Measurements from ENCODE around the gene CPLX4.

Gene CPLX4

GRCh38 chr18:59318460-59319050 is at the start of gene CPLX4:
CPLX4 (minus strand) TSS chr18:59318649; CDS start chr18:59318462, 187 bp downstream.
- no peak for DNase-seq (ENCODE audit: low read depth in 2 of 2)

DNA sequence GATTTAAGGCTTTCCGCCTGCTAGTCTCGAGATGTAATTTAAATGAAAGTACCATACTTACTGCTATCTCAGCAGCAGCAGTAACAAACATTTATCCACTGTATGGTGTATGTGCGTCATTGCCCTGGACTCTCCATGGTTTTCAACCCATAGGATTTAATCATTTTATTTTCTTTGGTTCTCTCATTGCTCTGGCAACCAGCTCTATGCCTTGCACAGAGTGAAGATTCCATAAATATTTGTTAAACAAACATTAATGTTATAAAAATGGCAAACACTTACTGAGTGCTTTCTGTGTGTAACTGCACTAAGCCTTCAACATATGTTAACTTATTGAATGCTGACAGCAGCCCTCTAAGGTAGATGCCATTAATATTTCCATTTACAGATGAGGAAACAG is 41.9 kb upstream of the CPLX4 start:
- no peak for DNase-seq (ENCODE audit: low read depth in 2 of 2)

GRCh38 chr18:59359576-59359952 is 41.1 kb upstream of the CPLX4 start:
- DNase-seq (ENCODE audit: low read depth in 2 of 2) = no peak

GRCh38 chr18:59358712-59359575 is 40.5 kb upstream of the CPLX4 start, which contains the start of gene LMAN1:
LMAN1 (minus strand) TSS chr18:59359265; CDS start chr18:59359244, 21 bp downstream.
- DNase-seq (ENCODE audit: low read depth in 2 of 2) = peak; percentile 77 to 91

DNA sequence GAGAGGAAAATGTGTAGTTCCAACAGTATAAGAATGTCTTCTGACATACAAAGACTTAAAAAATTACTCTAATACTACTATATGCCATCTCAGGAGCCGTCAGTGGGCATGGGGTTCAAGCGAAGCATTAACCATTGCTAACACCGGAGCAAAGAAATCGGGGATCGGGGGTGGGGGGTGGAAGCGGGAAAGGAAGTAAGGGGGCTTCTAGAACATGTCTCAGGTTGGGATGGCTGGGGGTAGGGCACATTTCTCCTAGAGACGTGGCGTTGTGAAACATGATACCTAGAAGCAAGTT is 39.9 kb upstream of the CPLX4 start:
- no peak for DNase-seq (ENCODE audit: low read depth in 2 of 2)

- no peak for DNase-seq (ENCODE audit: low read depth in 2 of 2)
Measured at GRCh38 chr18:59357928-59358327, 39.5 kb upstream of the CPLX4 start.

GRCh38 chr18:59354731-59355130 is 36.3 kb upstream of the CPLX4 start:
- DNase-seq (ENCODE audit: low read depth in 2 of 2) = no peak

DNA sequence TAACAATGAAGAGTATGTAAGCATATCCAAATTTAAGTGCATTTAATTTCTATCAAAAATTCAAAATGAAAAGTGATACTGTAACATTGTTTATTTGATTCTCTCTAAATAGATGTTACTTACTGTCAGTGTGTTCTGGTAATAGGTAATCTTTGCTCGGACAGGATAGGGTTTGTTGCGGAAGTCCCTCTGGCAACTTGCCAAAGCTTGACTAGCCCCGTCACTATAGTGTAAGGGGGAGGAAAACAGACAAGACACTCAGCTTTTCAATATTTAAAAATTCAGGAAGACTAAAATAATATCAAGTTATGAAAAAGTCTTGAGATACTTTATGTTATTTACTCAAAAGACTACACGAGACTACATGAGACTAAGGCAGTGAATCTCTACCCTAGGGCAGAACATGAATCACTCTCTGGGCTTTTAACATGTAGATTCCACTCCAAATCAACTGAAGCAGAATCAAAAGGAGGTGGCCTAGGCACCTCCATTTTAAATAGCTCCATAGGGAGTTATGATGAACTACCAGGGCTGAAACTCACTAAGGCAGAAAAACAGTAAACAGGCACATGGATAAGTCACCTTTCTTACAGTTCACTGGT is 34.7 kb upstream of the CPLX4 start:
- no peak for DNase-seq (ENCODE audit: low read depth in 2 of 2)

- no peak for DNase-seq (ENCODE audit: low read depth in 2 of 2)
Measured at GRCh38 chr18:59352250-59352855, 33.9 kb upstream of the CPLX4 start.

DNA sequence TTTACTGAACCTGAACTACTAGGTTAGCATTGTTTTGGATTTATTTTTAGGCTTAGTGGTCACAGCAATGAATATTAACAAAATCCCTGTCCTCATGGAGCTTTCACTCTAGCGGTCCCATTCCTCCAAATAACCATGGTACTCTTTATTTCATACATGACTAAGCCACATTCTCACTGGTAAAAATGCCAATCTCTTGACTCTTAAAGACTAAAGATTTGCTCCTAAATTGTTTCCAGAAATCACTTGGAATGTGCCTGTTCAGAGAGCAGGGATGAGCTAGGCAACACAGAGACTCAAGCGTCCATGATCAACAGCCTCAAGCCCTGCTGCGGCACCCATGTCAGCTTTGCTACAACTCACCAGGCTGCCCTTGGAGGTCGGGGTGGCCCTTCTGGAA is 27.1 kb upstream of the CPLX4 start:
- no peak for DNase-seq (ENCODE audit: low read depth in 2 of 2)

DNA sequence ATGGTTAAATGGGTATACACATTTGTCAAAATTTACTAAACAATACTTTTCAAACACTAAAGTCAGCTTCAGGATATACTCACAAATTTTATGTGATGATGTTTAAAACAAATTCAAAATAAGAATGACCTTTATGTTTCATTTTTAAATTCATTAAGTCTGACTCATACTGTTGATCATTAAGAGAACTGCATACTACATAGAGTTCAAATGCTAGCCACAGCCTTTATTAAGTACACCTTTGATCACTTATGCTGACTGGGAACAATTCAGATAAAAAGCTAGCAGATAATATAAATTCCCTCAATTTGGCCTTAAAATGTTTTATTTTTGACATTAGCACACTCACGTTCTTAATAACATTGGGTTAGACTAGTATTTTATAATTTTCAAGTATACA is 26.5 kb upstream of the CPLX4 start:
- no peak for DNase-seq (ENCODE audit: low read depth in 2 of 2)

DNA sequence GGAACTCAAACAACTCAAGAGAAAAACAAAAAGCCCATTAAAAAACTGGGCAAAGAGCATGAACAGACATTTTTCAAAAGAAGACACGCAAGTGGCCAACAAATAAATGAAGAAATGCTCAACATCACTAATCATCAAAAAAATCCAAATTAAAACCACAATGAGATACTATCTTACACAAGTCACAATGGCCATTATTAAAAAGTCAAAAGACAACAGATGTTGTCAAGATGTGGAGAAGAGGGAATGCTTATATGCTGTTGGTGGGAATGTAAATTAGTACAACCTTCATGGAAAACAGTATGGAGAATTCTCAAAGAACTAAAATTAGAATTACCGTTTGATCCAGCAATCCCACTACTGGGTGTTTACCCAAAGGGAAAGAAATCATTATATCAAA is 25.5 kb upstream of the CPLX4 start:
- DNase-seq (ENCODE audit: low read depth in 2 of 2) = no peak

- no peak for DNase-seq (ENCODE audit: low read depth in 2 of 2)
Measured at GRCh38 chr18:59340817-59341216, 22.4 kb upstream of the CPLX4 start.

GRCh38 chr18:59340312-59340711 is 21.9 kb upstream of the CPLX4 start:
- no peak for DNase-seq (ENCODE audit: low read depth in 2 of 2)

DNA sequence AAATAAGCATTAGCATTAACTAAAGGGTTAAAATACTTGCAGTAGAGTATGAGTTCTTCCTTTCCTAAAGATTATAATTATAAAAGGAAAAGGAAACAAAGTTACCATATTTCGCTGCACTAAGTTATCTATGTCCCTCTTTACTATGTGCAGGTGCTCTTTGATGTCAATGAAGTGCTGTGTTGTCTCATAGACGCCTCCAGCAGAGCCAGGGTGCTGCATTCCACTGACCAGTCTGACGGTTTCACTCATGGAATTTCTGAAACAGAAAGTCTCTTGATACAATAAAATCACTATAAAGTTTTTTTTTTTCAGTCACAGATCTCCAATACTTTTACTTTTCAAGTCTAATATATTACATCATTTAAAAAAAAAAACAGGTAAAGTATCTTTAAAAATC is 14.5 kb upstream of the CPLX4 start:
- DNase-seq (ENCODE audit: low read depth in 2 of 2) = no peak

DNA sequence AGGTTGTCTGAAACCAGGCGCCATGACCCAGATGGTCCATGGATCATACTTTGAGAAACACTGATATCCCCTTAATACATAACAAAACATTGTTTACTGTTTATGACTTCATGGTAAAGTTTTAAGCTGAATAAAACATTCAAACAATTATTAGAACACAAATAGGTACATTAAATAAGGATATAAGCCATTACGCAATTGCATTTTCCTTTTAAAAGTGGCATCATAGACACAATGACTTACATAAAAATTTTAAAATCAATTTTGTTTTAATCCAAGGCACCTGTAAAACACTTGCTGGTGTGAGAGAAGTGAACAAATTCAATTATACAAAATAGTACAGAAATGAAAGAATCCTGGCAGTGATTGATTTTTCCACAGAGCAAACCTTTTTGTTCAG is 10.2 kb upstream of the CPLX4 start:
- DNase-seq (ENCODE audit: low read depth in 2 of 2) = no peak

- no peak for DNase-seq (ENCODE audit: low read depth in 2 of 2)
Measured at GRCh38 chr18:59325965-59326364, 7.5 kb upstream of the CPLX4 start.

GRCh38 chr18:59324623-59324971 is 6.1 kb upstream of the CPLX4 start:
- DNase-seq (ENCODE audit: low read depth in 2 of 2) = no peak

GRCh38 chr18:59323931-59324622 is 5.6 kb upstream of the CPLX4 start:
- no peak for DNase-seq (ENCODE audit: low read depth in 2 of 2)

DNA sequence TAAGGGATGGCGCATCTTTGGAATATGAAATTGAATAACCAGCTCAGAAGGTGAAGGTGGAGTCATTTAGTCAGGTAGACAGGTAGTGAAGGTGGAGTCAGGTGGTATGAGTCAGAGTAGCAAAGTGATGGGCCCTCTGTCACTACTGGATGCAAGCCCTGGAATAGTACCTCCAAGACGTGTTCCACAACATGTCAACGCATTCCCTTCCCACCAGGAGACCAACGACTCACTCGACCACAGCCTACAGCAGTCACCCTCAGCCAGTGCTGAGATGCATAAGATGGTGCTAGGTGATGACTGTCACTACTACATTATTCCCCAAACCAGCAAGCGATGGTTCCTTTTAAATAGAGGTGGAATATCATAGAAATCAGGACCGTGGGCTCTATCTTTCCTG is 6.8 kb downstream of the CPLX4 start:
- DNase-seq (ENCODE audit: low read depth in 2 of 2) = no peak

DNA sequence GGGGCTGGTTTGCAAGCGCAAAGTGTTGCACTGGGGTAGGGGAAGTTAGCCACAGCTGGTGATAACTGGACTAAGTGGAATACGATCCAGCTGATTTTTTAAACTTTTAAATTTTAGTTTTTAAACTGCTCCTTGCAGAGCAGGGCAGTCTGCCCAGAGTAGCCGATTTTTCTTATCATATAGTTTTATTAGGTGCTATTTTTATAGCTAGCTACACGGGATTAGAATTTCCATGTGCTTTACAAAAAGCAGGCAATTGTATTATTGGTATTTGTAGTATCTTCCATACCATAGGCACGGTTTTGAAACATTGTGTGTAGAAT is 9.6 kb downstream of the CPLX4 start:
- DNase-seq (ENCODE audit: low read depth in 2 of 2) = no peak

GRCh38 chr18:59308248-59308937 is 10.1 kb downstream of the CPLX4 start:
- DNase-seq (ENCODE audit: low read depth in 2 of 2) = peak; percentile 14 to 56
